Raji (cell line): ENCODE data around the gene ZNF567.

Experiments
- POLR2A ChIP-seq: IDR thresholded peaks from 2 replicates; pipeline ENCODE4 v1.6.1; 2011; ENCODE audit warnings: low read depth, low read length, control low read depth; ENCODE audit not compliant: insufficient read depth

ZNF567 gene

GRCh38 chr19:36687214-36688056, at the start of gene ZNF567:
TSS of gene ZNF567 (plus strand) at chr19:36687612. CDS start at chr19:36694868, 7,256 bp downstream.
- TF ChIP-seq POLR2A = peak; percentile 60

- TF ChIP-seq POLR2A = no peak
Measured at GRCh38 chr19:36638862-36639510, 48.4 kb upstream of the ZNF567 start.

DNA sequence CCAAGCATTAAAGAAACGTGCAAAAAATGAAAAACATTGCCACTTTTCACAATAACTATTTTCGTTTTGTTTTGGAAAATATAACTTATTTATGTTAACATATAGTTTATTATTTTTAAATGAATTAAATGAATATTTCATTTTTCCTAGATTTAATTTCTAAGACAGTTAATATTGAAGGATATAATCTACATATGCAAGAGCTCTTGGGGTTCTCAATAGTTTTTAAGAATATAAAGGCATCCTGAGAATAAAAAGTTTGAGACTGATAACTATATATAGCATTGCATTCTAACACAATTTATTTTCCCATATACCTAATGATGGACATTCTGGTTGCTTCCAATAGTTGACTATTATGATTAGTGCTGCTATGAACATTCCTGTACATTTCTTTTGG, 40.7 kb upstream of the ZNF567 start:
- no peak for TF ChIP-seq POLR2A

DNA sequence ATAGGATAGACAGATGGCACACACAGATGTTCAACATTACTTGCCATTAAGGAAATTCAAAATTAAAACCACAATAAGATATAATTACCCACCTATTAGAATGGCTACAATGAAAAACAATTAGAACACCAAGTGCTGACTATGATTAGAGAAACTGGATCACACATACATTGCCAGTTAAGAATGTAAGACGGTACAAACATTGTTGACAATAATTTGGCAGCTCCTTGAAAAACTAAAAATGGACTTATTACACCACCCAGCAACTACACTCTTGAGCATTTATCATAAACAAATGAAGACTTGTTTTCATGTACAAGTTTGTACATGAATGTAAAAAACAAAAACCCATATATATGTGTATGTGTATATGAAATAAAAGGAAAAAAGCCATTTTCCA, 34.5 kb upstream of the ZNF567 start:
- no peak for TF ChIP-seq POLR2A

- no peak for TF ChIP-seq POLR2A
Measured at GRCh38 chr19:36665832-36666231, 21.6 kb upstream of the ZNF567 start.

DNA sequence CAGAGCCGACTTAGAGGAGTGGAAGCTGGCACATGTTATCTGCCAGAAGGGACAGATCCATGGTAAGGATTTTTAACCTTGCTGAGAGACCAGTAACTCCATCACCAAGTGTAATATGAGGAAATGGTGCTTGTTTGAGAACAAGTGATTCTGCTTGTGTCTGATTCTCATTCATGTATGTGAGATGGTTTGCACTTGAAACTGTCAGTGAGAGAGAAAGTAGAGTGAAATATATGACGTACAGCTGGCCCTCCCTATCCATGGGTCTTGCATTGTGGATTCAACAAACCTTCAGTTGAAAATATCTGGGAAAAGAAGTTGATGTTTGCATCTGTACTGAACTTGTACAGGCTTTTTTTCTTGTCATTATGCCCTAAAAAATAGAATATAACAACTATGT, 18.8 kb upstream of the ZNF567 start:
- TF ChIP-seq POLR2A = no peak

GRCh38 chr19:36672368-36672767, 15.0 kb upstream of the ZNF567 start:
- no peak for TF ChIP-seq POLR2A

- TF ChIP-seq POLR2A = no peak
Measured at GRCh38 chr19:36674201-36674600, 13.2 kb upstream of the ZNF567 start.

- TF ChIP-seq POLR2A = no peak
Measured at GRCh38 chr19:36679455-36679854, 8.0 kb upstream of the ZNF567 start.

- no peak for TF ChIP-seq POLR2A
Measured at GRCh38 chr19:36685835-36686234, 1.6 kb upstream of the ZNF567 start.

GRCh38 chr19:36686365-36687213, 823 bp upstream of the ZNF567 start:
- no peak for TF ChIP-seq POLR2A

- no peak for TF ChIP-seq POLR2A
Measured at GRCh38 chr19:36688058-36688457, 646 bp downstream of the ZNF567 start.

GRCh38 chr19:36707134-36707533, 19.7 kb downstream of the ZNF567 start:
- TF ChIP-seq POLR2A = no peak

DNA sequence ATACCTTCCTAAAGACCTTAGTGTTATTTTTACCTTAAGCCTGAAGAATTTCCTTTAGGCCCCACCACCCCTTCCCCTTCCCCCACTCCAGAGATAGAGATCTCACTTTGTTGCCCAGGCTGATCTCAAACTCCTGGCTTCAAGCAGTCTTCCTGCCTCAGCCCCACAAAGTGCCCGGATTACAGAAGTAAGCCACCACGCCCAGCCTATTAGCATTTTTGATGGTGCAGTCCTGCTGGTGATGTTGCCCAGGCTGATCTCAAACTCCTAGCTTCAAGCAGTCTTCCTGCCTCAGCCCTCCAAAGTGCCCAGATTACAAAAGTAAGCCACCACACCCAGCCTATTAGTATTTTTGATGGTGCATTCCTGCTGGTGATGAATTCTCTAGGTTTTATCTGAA, 22.0 kb downstream of the ZNF567 start:
- TF ChIP-seq POLR2A = no peak
